ENCODE measurements around the gene PYCR2.
"Not testable (repeated sequence)": the region's sequence is repeated elsewhere in the genome, so short reads cannot be mapped to it uniquely, and the experiment has no call there.

The PYCR2 gene

GRCh38 chr1:225923692-225924555 is at the start of gene PYCR2:
TSS of gene PYCR2 (minus strand) at chr1:225924250. CDS start at chr1:225924110, 140 bp downstream.
- peak; percentile 94 for DNase-seq (ENCODE audit: low spot score)

- peak; percentile 67 for DNase-seq (ENCODE audit: low spot score)
Observed at GRCh38 chr1:225973158-225973557, 49.1 kb upstream of the PYCR2 start.

GRCh38 chr1:225972344-225973152 is 48.5 kb upstream of the PYCR2 start:
- DNase-seq (ENCODE audit: low spot score), result no peak

- DNase-seq (ENCODE audit: low spot score), result not testable (repeated sequence)
Observed at GRCh38 chr1:225970592-225971157, 46.6 kb upstream of the PYCR2 start.

- DNase-seq (ENCODE audit: low spot score), result not testable (repeated sequence)
Observed at GRCh38 chr1:225969751-225970150, 45.7 kb upstream of the PYCR2 start.

- DNase-seq (ENCODE audit: low spot score), result no peak
Observed at GRCh38 chr1:225965231-225965630, 41.2 kb upstream of the PYCR2 start.

- no peak for DNase-seq (ENCODE audit: low spot score)
Observed at GRCh38 chr1:225963735-225964530, 39.9 kb upstream of the PYCR2 start.

GRCh38 chr1:225962440-225962975 is 38.5 kb upstream of the PYCR2 start:
- DNase-seq (ENCODE audit: low spot score), result peak; percentile 20

GRCh38 chr1:225961659-225962439 is 37.8 kb upstream of the PYCR2 start:
- DNase-seq (ENCODE audit: low spot score), result no peak

GRCh38 chr1:225958041-225958440 is 34.0 kb upstream of the PYCR2 start:
- DNase-seq (ENCODE audit: low spot score), result no peak

GRCh38 chr1:225954753-225955152 is 30.7 kb upstream of the PYCR2 start:
- DNase-seq (ENCODE audit: low spot score), result no peak

GRCh38 chr1:225953315-225953714 is 29.3 kb upstream of the PYCR2 start:
- DNase-seq (ENCODE audit: low spot score), result no peak

GRCh38 chr1:225950905-225951497 is 27.0 kb upstream of the PYCR2 start:
- no peak for DNase-seq (ENCODE audit: low spot score)

GRCh38 chr1:225949041-225949440 is 25.0 kb upstream of the PYCR2 start:
- DNase-seq (ENCODE audit: low spot score), result no peak

- DNase-seq (ENCODE audit: low spot score), result no peak
Observed at GRCh38 chr1:225946803-225947202, 22.8 kb upstream of the PYCR2 start.

GRCh38 chr1:225946082-225946620 is 22.1 kb upstream of the PYCR2 start:
- no peak for DNase-seq (ENCODE audit: low spot score)

- no peak for DNase-seq (ENCODE audit: low spot score)
Observed at GRCh38 chr1:225945564-225945963, 21.5 kb upstream of the PYCR2 start.

GRCh38 chr1:225944951-225945350 is 20.9 kb upstream of the PYCR2 start:
- DNase-seq (ENCODE audit: low spot score), result no peak

GRCh38 chr1:225944387-225944786 is 20.3 kb upstream of the PYCR2 start:
- DNase-seq (ENCODE audit: low spot score), result no peak

- no peak for DNase-seq (ENCODE audit: low spot score)
Observed at GRCh38 chr1:225943582-225943981, 19.5 kb upstream of the PYCR2 start.
